MM.1S (cell line): ENCODE results near the gene TAP2.

Source experiments
- DNase-seq: peaks from one replicate; pipeline ENCODE4 v3.0.0-alpha.2; 2015
- H2AFZ ChIP-seq: fragments of 300-600 bp; sonication (generic); 2 replicates; pipeline ENCODE4 v1.6.0; 2016; ENCODE audit warnings: antibody characterized with exemption, low read length
- H3F3A ChIP-seq: fragments of 300-600 bp; sonication (generic); 2 replicates; pipeline ENCODE4 v1.6.1; 2016; ENCODE audit warnings: mild to moderate bottlenecking, antibody characterized with exemption, low read length, moderate library complexity, mixed read lengths; ENCODE audit not compliant: insufficient read depth
- H3K27ac ChIP-seq: fragments of 300-600 bp; sonication (generic); 2 replicates; pipeline ENCODE4 v1.5.1; 2016; ENCODE audit warnings: mild to moderate bottlenecking, low read length
- H3K27me3 ChIP-seq: fragments of 300-600 bp; sonication (generic); replicated peaks from 2 replicates; pipeline ENCODE4 v1.6.0; 2016; ENCODE audit warnings: low read length; ENCODE audit not compliant: insufficient read depth
- H3K36me3 ChIP-seq: fragments of 300-600 bp; sonication (generic); replicated peaks from 2 replicates; pipeline ENCODE4 v1.6.1; 2016; ENCODE audit warnings: mild to moderate bottlenecking, low read length, mixed read lengths; ENCODE audit not compliant: insufficient read depth
- H3K4me1 ChIP-seq: fragments of 300-600 bp; sonication (generic); 2 replicates; pipeline ENCODE4 v1.6.1; 2016; ENCODE audit warnings: low read length, mixed read lengths
- H3K4me2 ChIP-seq: fragments of 300-600 bp; sonication (generic); 2 replicates; pipeline ENCODE4 v1.6.0; 2016; ENCODE audit warnings: low read depth, low read length
- H3K4me3 ChIP-seq: fragments of 300-600 bp; sonication (generic); 2 replicates; pipeline ENCODE4 v1.5.1; 2016; ENCODE audit warnings: low read length, mixed read lengths
- H3K79me2 ChIP-seq: fragments of 300-600 bp; sonication (generic); 2 replicates; pipeline ENCODE4 v1.6.1; 2016; ENCODE audit warnings: mixed run types, low read length, mixed read lengths
- H3K9ac ChIP-seq: fragments of 300-600 bp; sonication (generic); 2 replicates; pipeline ENCODE4 v1.6.1; 2016; ENCODE audit warnings: low read length, mixed read lengths
- H3K9me2 ChIP-seq: fragments of 300-600 bp; sonication (generic); replicated peaks from 2 replicates; pipeline ENCODE4 v1.6.1; 2016; ENCODE audit warnings: mild to moderate bottlenecking, low read length, mixed read lengths; ENCODE audit not compliant: insufficient read depth
- H3K9me3 ChIP-seq: fragments of 300-600 bp; sonication (generic); replicated peaks from 2 replicates; pipeline ENCODE4 v1.6.1; 2016; ENCODE audit warnings: mild to moderate bottlenecking, low read length, mixed read lengths; ENCODE audit not compliant: insufficient read depth
- H4K20me1 ChIP-seq: fragments of 300-600 bp; sonication (generic); 2 replicates; pipeline ENCODE4 v1.6.1; 2016; ENCODE audit warnings: mild to moderate bottlenecking, low read length, moderate library complexity, mixed read lengths; ENCODE audit not compliant: insufficient read depth
- CTCF ChIP-seq: fragments of 300-600 bp; sonication (generic); IDR thresholded peaks from 2 replicates; pipeline ENCODE4 v1.5.1; 2016; ENCODE audit warnings: antibody characterized with exemption, low read length, mixed read lengths
- EZH2 ChIP-seq: fragments of 300-600 bp; sonication (generic); optimal IDR thresholded peaks from 2 replicates; pipeline ENCODE3; 2017; ENCODE audit warnings: low read depth, mild to moderate bottlenecking, antibody characterized with exemption, low read length, mixed read lengths
- EZH2phosphoT487 ChIP-seq: fragments of 300-600 bp; sonication (generic); IDR thresholded peaks from 2 replicates; pipeline ENCODE4 v1.6.1; 2018; ENCODE audit warnings: antibody characterized with exemption, low read length

TAP2 gene

DNA sequence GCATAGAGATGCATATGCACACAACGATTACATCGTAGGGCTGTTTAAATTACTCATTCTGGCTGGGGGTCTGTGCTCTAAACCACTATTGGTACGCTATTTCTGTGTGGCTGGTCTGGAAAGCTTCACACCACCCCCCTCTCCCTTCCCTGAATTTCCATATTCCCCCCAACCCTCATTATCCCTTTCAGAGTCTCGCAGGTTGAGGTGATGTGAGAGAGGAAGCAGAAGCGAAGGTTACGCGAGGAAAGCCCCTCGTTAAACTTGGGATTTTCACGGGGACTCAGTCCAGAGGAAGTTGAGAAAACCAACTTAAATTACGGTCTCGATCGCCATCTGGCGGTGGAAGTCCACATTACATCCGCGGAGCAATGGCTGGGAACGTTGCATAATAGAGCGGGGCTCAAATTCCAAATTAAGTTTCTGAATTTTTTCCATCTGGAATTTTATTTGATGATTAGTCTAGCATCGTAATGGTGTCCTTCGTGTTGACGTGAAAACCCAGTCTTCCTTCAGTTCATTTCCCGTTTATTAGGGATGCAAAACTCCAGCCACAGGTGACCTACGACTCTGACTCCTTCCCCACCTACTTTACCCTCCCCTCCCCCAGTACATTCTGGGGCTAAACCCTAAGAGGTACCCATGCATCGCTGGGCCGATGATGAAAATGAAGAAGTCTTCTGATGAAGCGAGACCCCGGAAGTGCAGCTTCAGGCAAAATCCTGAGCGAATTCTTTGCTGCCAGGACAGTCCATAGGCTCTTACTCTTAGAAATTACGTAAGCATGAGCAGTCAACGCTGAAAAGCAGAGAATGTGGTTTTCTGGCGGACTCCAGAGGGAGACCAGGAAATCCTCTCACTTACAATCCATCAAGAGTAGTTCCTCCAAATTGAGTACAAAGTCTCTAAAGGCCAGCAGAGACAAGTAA, 41.4 kb downstream of the TAP2 start:
- H3K4me2 ChIP-seq: peak overlapping the region; percentile 94
- peaks cover 14% of the 10 kb centered on the region; the same call in 1 of the 2 replicates for H3K27me3 ChIP-seq
- DNase-seq: peak; percentile 62
- H4K20me1 ChIP-seq: no peaks in the 10 kb centered on the region
- no peaks in the 10 kb centered on the region for H3K4me1 ChIP-seq
- no peaks in the 10 kb centered on the region for H3K79me2 ChIP-seq
- no peaks in the 10 kb centered on the region for H3F3A ChIP-seq
- H3K9me3 ChIP-seq: no peaks in the 10 kb centered on the region
- no peak overlapping the region for H3K27ac ChIP-seq
- H3K9me2 ChIP-seq: no peaks in the 10 kb centered on the region
- H3K9ac ChIP-seq: peak overlapping the region; percentile 37; the same call in 1 of the 2 replicates
- H3K4me3 ChIP-seq: peak overlapping the region; percentile 62
- H3K36me3 ChIP-seq: no peaks in the 10 kb centered on the region
- TF ChIP-seq CTCF (peak; percentile 86), EZH2phosphoT487 (no peak)
- peak overlapping the region; percentile 83 for H2AFZ ChIP-seq

DNA sequence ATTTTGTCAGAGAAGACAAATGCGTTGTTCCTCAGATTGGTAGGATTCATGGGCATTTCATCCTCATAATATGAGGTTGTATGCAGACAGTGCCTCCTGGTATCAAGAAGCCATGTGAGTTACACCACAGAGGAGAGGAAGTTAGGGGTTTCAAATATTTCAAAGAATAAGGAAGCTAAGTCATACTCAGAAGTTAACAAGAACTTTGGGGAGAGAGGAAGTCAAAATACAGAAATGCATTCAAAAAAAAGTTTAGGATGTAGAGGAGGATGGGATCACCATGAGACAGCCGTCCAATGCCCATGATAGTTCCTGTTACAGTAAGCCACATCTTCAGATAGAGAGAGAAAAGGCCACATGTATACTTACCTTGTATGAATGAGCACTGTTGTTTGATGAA, 44.0 kb downstream of the TAP2 start:
- no peaks in the 10 kb centered on the region for H3K4me1 ChIP-seq
- H3K9ac ChIP-seq: no peak overlapping the region
- H3K79me2 ChIP-seq: no peaks in the 10 kb centered on the region
- H3K4me3 ChIP-seq: no peak overlapping the region
- no peaks in the 10 kb centered on the region for H3F3A ChIP-seq
- H3K9me2 ChIP-seq: no peaks in the 10 kb centered on the region
- no peak for TF ChIP-seq EZH2
- no peak for TF ChIP-seq CTCF
- TF ChIP-seq EZH2phosphoT487: no peak
- no peaks in the 10 kb centered on the region for H4K20me1 ChIP-seq
- no peaks in the 10 kb centered on the region for H3K36me3 ChIP-seq
- no peak for DNase-seq
- no peak overlapping the region for H3K27ac ChIP-seq
- H3K27me3 ChIP-seq: peaks cover 9% of the 10 kb centered on the region; the same call in 1 of the 2 replicates
- no peak overlapping the region for H2AFZ ChIP-seq
- H3K4me2 ChIP-seq: no peak overlapping the region
- no peaks in the 10 kb centered on the region for H3K9me3 ChIP-seq

GRCh38 chr6:32792901-32793435, 45.6 kb downstream of the TAP2 start:
- Histone ChIP-seq H3K9me3 (no peaks in the 10 kb centered on the region), H3K9ac (no peak overlapping the region), H3K36me3 (no peaks in the 10 kb centered on the region), H3K4me1 (no peaks in the 10 kb centered on the region), H3F3A (no peaks in the 10 kb centered on the region), H2AFZ (no peak overlapping the region), H3K27ac (no peak overlapping the region), H4K20me1 (no peaks in the 10 kb centered on the region), H3K4me2 (no peak overlapping the region), H3K9me2 (no peaks in the 10 kb centered on the region), H3K79me2 (no peaks in the 10 kb centered on the region), H3K27me3 (peaks cover 9% of the 10 kb centered on the region; the same call in 1 of the 2 replicates), H3K4me3 (no peak overlapping the region)
- TF ChIP-seq CTCF: no peak
- no peak for TF ChIP-seq EZH2phosphoT487
- no peak for TF ChIP-seq EZH2
- DNase-seq: no peak
